HG03139 (cell line): ENCODE data around the gene PRCC.
"Not testable (repeated sequence)": the region's sequence is repeated elsewhere in the genome, so short reads cannot be mapped to it uniquely, and the experiment has no call there.

Experiments used
- ATAC-seq: cut with Tn5 transposase; IDR thresholded peaks from one replicate; pipeline ENCODE4 v1.9.1; 2021; ENCODE audit not compliant: unreplicated experiment

PRCC gene

GRCh38 chr1:156760796-156761104, 6.6 kb upstream of the PRCC start:
- ATAC-seq = no peak

GRCh38 chr1:156765136-156765535, 2.2 kb upstream of the PRCC start:
- ATAC-seq = not testable (repeated sequence)

DNA sequence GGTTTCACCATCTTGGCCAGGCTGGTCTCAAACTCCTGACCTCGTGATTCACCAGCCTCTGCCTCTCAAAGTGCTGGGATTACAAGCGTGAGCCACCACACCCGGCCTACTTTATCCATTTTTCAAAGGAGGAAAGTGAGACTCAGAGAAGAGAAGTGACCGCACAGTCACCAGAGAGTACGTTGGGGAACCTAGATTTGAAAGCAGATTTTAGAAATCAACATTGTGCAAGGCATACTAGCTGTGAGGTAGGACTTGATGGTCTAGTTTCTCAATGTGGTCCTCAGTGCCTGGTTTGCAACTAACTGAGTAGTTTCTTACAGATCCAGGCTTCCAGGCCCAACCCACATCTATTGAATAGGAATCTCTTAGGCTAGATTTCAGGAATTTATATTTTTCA, 1.7 kb upstream of the PRCC start:
- ATAC-seq = no peak

DNA sequence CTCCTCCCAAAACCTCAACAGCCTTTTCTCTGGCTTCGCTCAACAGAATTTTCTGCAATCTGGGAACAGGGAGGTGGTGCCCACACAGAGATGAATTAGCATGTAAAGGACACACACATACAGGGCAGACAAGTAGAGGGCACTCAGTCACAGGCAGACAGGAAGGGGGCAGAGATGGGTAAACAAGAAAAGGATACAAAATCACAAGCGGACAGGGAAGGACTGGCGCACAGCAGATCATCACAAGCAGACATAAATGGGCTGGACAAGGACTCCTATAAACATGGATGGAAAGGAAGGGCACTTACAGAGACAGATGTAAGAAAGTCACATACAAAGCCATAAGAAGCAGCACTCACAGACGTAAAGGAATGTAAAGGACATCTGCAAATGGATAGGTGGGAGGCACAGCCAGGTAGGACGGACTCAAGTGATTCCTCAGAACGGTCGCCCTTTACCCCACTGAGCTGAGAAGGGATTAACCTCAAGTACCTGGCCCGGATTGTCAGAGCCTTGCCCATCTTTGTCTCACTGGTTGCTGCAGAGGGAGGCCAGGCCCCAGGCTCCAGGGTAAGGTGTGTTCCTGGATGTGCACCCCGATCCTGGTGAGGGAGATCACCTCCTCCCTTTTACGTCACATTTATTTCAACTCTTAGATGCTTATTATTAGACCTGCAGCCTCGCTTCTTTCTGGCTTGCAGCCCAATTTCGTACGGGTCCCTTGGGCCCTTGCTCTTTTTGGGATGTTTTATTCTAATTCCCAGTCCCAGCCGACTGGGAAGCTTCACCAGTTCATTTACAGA, 836 bp upstream of the PRCC start:
- no peak for ATAC-seq

- no peak for ATAC-seq
Observed at GRCh38 chr1:156767879-156768604, 707 bp downstream of the PRCC start.

DNA sequence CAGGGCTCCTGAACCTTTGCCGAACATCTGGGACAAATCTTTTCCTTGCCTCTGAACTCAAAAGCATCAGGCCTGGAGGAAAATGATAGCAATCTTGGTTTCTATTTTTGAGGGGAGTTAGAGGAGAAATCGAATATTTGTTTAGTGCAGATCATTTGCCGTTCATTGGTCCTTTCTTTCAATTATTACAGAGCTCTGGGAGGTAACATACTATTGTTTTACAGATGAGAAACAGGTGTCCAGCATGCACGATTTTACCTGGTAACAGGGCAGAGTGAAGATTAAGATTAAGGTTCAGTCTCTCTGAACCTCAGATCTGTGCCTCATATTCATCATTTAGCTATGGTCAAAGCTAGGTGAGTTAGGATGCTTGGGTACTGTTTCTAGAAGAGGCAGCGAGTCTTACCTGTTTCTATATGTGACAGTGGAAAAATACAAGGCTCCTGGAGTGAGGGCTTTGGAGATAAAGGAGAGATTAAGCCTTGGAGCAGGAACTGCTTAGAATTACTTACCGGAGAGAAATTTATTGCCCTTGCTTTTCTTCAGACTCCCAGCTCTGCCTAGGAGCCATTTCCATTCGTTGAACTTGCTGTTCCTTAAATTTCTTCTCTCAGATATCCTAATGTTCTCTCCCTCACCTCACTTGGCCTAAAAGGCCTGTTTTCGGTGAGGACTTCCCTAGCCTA, 1.4 kb downstream of the PRCC start:
- no peak for ATAC-seq

DNA sequence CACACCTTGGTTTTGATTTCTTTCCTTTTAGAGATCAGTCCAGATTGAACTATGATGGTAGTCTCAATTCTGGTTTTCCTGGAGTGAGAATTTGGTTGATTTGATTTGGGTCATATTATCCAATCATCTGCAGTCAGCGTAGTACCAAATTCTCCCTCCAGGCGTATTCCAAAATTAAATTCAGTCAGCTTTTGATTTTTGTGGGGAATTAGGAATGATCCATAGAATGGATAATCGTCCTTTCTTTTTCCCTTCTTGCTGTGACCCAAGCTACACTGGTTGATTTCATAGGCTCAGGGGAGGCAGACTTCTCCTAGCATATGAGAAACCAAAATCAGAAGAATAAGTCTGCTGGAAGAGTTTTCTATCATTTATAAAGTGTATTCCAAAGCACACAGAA, 4.9 kb downstream of the PRCC start:
- no peak for ATAC-seq

DNA sequence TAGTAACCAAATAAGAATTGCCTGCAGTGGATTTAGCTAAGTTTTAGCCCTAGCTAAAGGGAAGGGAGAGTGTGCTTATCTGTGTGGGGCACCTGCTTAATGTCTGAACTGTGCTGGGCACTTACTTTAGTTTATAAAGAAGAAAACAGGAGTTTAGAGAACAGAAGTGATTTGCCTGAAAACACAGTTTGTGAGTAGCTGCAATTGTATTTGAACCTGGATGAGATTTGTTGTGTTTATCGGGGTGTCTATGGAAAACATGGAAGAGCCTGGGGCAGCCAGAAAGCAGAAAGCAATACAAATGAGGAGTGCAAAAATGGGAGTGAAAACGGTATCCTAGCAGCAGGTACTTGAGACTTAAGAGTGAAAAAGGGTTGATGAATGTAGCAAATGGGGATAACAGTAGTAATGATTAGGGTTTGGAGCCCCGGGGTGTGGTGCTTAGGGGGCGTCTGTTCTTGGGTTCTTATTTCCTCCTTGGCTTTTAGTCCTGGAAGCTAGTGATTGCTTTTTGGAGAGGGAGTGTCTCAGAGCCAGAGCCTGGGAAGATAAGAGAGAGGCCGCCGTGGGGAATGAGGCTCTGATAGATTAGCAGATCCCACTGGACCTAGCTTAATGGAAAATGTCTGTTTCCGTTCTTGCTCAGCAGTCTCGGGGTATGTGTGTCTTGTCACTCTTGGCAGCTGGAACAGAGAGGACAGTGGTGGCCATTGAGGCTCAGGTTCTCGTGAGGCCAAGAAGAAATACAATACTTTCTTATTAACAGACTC, 5.6 kb downstream of the PRCC start:
- no peak for ATAC-seq

DNA sequence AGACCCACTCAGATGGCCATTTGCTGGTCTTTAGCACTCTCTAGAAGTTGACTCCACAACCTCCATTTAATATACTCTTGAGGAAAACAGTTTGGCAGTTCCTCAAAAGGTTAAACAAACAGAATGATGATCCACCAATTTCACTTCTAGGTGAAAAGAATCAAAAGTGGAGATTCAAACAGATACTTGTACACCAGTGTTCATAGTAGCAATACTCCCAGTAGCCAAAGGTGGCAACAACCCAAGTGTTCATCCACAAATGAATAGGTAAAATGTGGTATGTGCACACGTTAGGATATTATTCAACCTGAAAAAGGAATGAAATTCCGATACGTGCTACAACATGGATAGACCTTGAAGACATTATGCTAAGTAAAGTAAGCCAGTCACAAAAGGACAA, 6.3 kb downstream of the PRCC start:
- ATAC-seq = no peak

DNA sequence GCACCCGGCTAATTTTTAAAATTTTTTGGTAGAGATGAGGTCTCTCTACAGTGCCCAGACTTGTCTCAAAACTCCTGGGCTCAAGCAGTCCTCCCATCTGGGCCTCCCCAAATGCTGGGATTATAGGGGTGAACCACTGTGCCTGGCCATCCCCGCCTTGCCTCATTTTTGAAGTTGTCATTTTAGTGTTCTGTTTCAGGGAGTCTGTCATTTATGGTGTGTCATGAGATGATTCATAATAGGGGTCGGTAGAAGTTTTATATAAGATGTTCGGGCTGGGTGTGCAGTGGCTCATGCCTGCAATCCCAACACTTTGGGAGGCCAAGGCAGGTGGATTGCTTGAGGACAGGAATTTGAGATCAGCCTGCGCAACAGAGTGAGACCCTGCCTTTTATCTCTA, 8.5 kb downstream of the PRCC start:
- ATAC-seq = no peak

DNA sequence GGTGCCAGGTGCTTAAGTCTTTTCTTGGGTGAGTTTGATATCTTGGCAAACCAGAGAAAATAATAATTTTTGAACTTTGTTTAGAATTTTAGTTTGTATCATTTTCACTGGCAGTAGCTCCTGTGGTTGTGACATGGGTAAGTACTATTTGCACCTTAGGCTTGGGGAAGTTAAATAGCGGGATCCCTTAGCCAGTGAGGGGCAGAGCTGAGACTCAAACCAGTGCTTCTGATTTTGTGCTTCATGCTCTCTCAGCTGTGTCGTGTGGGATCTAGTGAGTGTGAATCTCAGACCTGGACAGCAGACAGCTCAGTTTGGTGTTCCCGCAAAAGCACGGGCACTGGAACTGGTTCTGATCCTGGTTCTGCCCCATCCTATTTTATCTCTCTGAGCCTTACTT, 9.6 kb downstream of the PRCC start:
- ATAC-seq = no peak

- no peak for ATAC-seq
Observed at GRCh38 chr1:156777573-156777972, 10.2 kb downstream of the PRCC start.

GRCh38 chr1:156781585-156782186, 14.4 kb downstream of the PRCC start:
- ATAC-seq = no peak

GRCh38 chr1:156785458-156785857, 18.1 kb downstream of the PRCC start:
- ATAC-seq = no peak

- no peak for ATAC-seq
Observed at GRCh38 chr1:156786640-156787039, 19.3 kb downstream of the PRCC start.

DNA sequence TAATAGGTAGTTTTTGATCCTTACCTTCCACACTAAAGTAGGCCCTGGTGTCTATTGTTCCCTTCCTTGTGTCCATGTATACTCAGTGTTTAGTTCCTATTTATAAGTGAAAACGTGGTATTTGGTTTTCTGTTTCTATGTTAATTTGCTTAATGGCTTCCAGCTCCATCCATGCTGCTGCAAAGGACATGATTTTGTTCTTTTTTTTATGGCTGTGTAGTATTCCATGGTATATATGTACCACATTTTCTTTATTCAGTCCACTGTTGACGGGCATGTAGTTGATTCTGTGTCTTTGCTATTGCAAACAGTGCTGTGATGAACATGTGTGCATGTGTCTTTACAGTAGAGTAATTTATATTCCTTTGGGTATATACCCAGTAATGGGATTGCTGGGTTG, 20.8 kb downstream of the PRCC start:
- ATAC-seq = no peak

DNA sequence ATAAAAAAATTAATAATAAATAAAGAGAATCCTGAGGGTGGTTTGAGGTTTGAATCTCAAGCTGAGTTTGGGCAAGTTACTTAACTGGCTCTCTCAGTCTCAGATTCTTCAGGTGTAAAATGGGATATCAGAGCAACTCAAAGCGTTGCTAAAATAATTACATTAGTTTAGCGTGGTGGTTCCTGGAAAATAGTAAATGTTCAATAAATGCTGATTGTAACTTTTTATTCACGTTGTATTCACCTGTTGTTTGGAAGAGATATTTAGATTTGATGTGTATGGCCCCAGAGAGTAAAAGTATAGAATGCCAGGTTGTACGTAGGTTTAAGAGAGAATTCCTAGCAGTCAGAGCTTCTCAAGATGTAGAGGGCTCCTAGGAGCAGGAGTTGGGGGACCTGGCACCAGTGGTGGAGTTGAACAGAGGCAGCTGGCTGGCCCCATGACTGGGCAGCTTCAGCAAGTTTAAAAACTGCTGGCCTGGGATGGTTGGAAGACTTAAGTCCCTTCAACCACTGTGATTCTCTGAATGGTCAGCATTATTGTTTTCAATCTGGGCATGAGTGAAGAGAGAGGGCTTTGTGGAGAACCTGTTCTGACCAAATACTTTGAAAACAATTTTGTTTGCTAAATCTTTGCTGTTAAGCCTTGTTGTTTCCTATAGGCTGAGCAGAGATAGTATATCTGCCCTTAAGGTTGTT, 22.4 kb downstream of the PRCC start:
- no peak for ATAC-seq

DNA sequence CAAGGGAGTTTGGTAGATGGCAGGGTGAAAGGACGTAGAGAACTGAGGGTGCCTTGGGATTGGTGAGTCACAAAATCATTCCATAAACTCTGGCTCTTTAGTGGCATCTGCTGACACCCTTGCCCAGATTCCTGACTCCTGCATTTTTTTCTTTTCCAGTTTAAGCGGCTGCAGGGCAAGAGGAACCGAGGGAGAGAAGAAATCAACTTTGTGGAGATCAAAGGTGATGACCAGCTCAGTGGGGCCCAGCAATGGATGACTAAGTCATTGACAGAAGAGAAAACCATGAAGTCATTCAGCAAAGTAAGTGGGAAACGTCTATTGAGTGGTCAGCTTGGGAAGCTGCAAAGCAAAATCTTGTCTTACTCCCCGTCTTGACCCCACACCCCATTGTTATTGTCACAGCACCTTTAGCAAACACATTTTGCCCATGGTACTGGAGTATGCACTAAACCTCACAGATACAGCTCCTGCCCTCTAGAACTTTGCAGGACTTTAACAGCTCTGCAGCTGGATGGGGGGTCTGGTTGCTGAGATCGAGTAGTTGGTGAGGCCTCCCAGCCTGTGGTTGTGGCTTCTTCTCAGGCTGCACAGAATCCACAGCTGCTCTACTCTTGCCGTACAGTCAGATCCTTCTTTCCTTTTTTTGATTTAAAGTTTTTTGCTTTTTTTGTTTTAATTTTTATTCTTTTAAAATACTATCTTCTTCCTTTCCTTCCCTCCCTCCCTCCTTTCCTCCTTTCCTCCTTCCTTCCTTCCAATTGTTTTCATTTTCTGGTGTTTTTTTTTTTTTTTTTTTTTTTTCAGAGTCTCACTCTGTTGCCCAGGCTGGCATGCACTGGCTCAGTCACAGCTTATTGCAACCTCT, 27.4 kb downstream of the PRCC start:
- ATAC-seq = no peak

- ATAC-seq = no peak
Observed at GRCh38 chr1:156795374-156795733, 28.0 kb downstream of the PRCC start.

- ATAC-seq = no peak
Observed at GRCh38 chr1:156795787-156796186, 28.5 kb downstream of the PRCC start.
